ENCODE results near the gene USP37. TPM values are rescaled to one million over a fixed set of nuclear protein-coding genes. Genes with fewer than 3 reads are reported as not detected.

The USP37 gene
- total RNA-seq, 1 donor from 2014 or later, result 17.8 TPM

GRCh38 chr2:218482651-218483050 is 85.5 kb downstream of the USP37 start:
- no peak for DNase-seq (ENCODE audit: low spot score in 2 of 2, unreplicated experiment in 2 of 2)
- peaks cover 25% of the 10 kb centered on the region for H3K36me3 Mint-ChIP-seq

GRCh38 chr2:218479595-218479994 is 88.6 kb downstream of the USP37 start:
- TF ChIP-seq, protein P1, sequence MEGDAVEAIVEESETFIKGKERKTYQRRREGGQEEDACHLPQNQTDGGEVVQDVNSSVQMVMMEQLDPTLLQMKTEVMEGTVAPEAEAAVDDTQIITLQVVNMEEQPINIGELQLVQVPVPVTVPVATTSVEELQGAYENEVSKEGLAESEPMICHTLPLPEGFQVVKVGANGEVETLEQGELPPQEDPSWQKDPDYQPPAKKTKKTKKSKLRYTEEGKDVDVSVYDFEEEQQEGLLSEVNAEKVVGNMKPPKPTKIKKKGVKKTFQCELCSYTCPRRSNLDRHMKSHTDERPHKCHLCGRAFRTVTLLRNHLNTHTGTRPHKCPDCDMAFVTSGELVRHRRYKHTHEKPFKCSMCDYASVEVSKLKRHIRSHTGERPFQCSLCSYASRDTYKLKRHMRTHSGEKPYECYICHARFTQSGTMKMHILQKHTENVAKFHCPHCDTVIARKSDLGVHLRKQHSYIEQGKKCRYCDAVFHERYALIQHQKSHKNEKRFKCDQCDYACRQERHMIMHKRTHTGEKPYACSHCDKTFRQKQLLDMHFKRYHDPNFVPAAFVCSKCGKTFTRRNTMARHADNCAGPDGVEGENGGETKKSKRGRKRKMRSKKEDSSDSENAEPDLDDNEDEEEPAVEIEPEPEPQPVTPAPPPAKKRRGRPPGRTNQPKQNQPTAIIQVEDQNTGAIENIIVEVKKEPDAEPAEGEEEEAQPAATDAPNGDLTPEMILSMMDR (IDR thresholded peaks at IDR 0.05; ENCODE audit: unreplicated experiment), result no peak
- H3K9me3 Mint-ChIP-seq, result no peaks in the 10 kb centered on the region
- H3K4me1 Mint-ChIP-seq, result peaks cover 4% of the 10 kb centered on the region
- peaks cover 18% of the 10 kb centered on the region for H3K36me3 Mint-ChIP-seq
- no peak for DNase-seq (ENCODE audit: low spot score in 2 of 2, unreplicated experiment in 2 of 2)
- no peak overlapping the region for H3K4me3 Mint-ChIP-seq
- H3K27me3 Mint-ChIP-seq (ENCODE audit: low read depth), result no peaks in the 10 kb centered on the region
- H3K27ac Mint-ChIP-seq, result no peak overlapping the region

More at GRCh38 chr2:218482651-218483050, 85.5 kb downstream of the USP37 start:
- H3K27ac Mint-ChIP-seq, result no peak overlapping the region
- no peak overlapping the region for H3K4me3 Mint-ChIP-seq
- TF ChIP-seq, protein P1 (IDR thresholded peaks at IDR 0.05; ENCODE audit: unreplicated experiment), result no peak
- no peaks in the 10 kb centered on the region for H3K9me3 Mint-ChIP-seq
- no peaks in the 10 kb centered on the region for H3K27me3 Mint-ChIP-seq (ENCODE audit: low read depth)
- H3K4me1 Mint-ChIP-seq, result no peaks in the 10 kb centered on the region

DNA sequence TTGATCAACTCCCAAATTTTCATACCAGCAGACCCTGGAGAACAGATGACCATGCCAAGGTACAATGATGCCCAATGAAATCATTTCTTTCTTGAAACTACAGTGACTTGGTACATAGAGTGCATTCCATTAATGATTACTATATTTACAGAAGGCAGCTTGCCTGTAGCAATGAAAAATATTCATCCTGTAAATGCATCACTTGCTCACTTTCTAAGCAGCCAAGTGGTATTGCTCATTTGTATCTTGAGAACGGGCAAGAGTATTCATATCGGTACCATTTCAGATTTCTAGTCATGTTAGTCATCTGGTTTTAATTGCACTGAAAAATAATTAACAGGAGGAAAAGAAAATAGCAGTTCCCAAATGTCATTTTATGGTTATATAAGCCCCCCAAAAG is 89.6 kb downstream of the USP37 start:
- no peak for DNase-seq (ENCODE audit: low spot score in 2 of 2, unreplicated experiment in 2 of 2)
- H3K4me3 Mint-ChIP-seq, result no peak overlapping the region
- TF ChIP-seq, protein P1 (IDR thresholded peaks at IDR 0.05; ENCODE audit: unreplicated experiment), result no peak
- no peak overlapping the region for H3K27ac Mint-ChIP-seq
- H3K36me3 Mint-ChIP-seq, result peaks cover 17% of the 10 kb centered on the region
- H3K4me1 Mint-ChIP-seq, result peaks cover 4% of the 10 kb centered on the region
- no peaks in the 10 kb centered on the region for H3K9me3 Mint-ChIP-seq
- no peaks in the 10 kb centered on the region for H3K27me3 Mint-ChIP-seq (ENCODE audit: low read depth)

DNA sequence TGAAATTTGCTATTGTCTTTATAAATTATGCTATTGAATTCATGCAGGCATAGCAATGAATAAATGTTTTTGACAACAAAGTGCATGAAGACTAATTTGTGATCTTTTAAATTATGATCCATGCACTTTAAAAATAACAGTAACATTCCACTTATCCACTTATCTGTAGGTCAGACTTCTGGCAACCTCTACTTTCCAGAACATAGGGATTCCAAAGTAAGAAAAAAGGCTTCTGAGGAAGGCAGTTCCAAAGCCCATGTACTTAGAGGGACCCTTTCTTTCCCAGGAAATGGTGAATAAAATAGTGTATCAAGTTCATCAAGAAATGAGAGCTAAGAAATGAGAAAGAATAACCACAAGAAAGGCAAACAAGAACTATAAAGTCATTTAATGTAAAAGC is 90.9 kb downstream of the USP37 start:
- H3K27me3 Mint-ChIP-seq (ENCODE audit: low read depth), result no peaks in the 10 kb centered on the region
- H3K27ac Mint-ChIP-seq, result no peak overlapping the region
- H3K4me3 Mint-ChIP-seq, result no peak overlapping the region
- DNase-seq (ENCODE audit: low spot score in 2 of 2, unreplicated experiment in 2 of 2), result no peak
- peaks cover 4% of the 10 kb centered on the region for H3K4me1 Mint-ChIP-seq
- TF ChIP-seq, protein P1 (IDR thresholded peaks at IDR 0.05; ENCODE audit: unreplicated experiment), result no peak
- no peaks in the 10 kb centered on the region for H3K9me3 Mint-ChIP-seq
- H3K36me3 Mint-ChIP-seq, result peaks cover 14% of the 10 kb centered on the region

GRCh38 chr2:218476676-218477075 is 91.5 kb downstream of the USP37 start:
- no peak for DNase-seq (ENCODE audit: low spot score in 2 of 2, unreplicated experiment in 2 of 2)
- Mint-ChIP-seq H3K9me3 (no peaks in the 10 kb centered on the region), H3K27ac (no peak overlapping the region), H3K36me3 (peaks cover 14% of the 10 kb centered on the region), H3K27me3 (ENCODE audit: low read depth) (no peaks in the 10 kb centered on the region), H3K4me1 (peaks cover 4% of the 10 kb centered on the region), H3K4me3 (no peak overlapping the region)
- TF ChIP-seq, protein P1 (IDR thresholded peaks at IDR 0.05; ENCODE audit: unreplicated experiment), result no peak

GRCh38 chr2:218474527-218474926 is 93.6 kb downstream of the USP37 start:
- H3K27ac Mint-ChIP-seq, result no peak overlapping the region
- H3K9me3 Mint-ChIP-seq, result no peaks in the 10 kb centered on the region
- peaks cover 4% of the 10 kb centered on the region for H3K4me1 Mint-ChIP-seq
- H3K4me3 Mint-ChIP-seq, result no peak overlapping the region
- TF ChIP-seq, protein P1 (IDR thresholded peaks at IDR 0.05; ENCODE audit: unreplicated experiment), result no peak
- DNase-seq (ENCODE audit: low spot score in 2 of 2, unreplicated experiment in 2 of 2), result no peak
- no peaks in the 10 kb centered on the region for H3K27me3 Mint-ChIP-seq (ENCODE audit: low read depth)
- H3K36me3 Mint-ChIP-seq, result peaks cover 6% of the 10 kb centered on the region
